ENCODE data around the gene ITGB7. TPM values are rescaled to one million over a fixed set of nuclear protein-coding genes. Genes with fewer than 3 reads are reported as not detected.

Gene ITGB7
- total and polyA plus RNA-seq, 2 donors (not counting 3 experiments of a cell fraction or from before 2014, with no cell fraction given), result 0.17 TPM; not detected in 1

DNA sequence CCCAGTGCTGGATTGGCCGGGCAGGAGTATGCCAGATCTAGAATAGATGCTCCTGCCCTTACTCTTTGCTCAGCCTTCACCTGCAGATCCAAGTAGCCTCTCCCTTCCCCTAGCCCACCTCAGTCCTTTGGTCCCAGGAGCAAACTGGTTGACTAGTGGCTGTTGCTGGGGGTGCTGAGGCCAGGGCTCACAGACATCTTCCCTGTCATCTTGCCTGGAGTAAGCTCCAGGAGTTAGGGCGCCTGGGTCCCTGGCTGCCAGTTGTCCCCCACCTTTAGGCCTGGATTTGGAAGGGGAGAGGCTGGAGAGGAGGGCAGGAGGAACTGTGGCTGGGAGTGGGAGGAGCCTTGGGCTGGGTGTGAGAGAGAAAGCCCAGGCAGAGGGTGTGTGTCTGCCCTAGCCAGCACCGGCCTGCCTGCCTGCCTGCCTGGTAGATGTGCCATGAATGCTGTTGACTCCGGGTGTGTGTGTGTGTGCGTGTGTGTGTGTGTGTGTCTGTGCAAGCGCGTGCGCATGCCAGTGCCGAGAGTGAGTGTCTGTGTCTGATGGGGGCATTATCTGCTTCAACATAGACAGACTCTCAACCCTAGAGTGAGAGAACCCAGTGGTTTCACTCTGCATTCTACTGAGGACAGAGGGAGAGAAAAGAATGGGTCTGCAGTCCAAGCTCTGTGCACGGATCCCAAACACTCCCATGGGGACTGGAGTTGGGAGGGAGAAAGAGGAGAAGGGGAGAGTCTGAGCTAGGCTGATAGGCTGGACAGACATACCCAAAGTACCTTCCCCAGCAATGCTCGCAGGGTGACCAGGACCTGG lies 25.8 kb upstream of the ITGB7 start:
- Histone ChIP-seq H3K27me3 (ENCODE audit: control insufficient read depth in 2 of 2, insufficient read depth in 2 of 2, low read length in 2 of 2) (peaks cover 19 to 22% of the 10 kb centered on the region in 2 experiments), H3K4me2 (ENCODE audit: insufficient read depth, low read length) (no peak overlapping the region), H3K4me3 (replicated peaks in 1 of 3; ENCODE audit: insufficient read depth in 1 of 3, low read depth in 1 of 3, low read length in 3 of 3) (no peak overlapping the region), H3K9me1 (replicated peaks; ENCODE audit: control insufficient read depth, extremely low read depth, insufficient read depth, low read length) (no peaks in the 10 kb centered on the region), H3K36me3 (ENCODE audit: control insufficient read depth in 2 of 2, extremely low read depth in 1 of 2, insufficient read depth in 2 of 2, low read length in 2 of 2) (no peaks in the 10 kb centered on the region), H4K20me1 (replicated peaks; ENCODE audit: control insufficient read depth, extremely low read depth, insufficient read depth, low read length) (no peaks in the 10 kb centered on the region), H2AFZ (ENCODE audit: low read depth, low read length) (peak overlapping the region; percentile 15), H3K9me3 (replicated peaks; ENCODE audit: control insufficient read depth, insufficient read depth, low read length) (no peaks in the 10 kb centered on the region), H3K79me2 (ENCODE audit: control insufficient read depth, insufficient read depth, low read length) (no peaks in the 10 kb centered on the region), H3K4me1 (ENCODE audit: control insufficient read depth, extremely low read depth, insufficient read depth, low read length) (no peaks in the 10 kb centered on the region), H3K9ac (replicated peaks; ENCODE audit: extremely low read depth, insufficient read depth, low read length) (no peak overlapping the region), H3K27ac (ENCODE audit: insufficient read depth, low read depth, low read length) (no peak overlapping the region)
- intact Hi-C loops (cut with micrococcal nuclease) (no loop called here), dilution Hi-C loops (cut with MboI; ENCODE audit: extremely low pct_ligation_motif_present, low sequenced_read_pairs) (no loop called here)
- CTCF ChIA-PET, result interaction anchor here (1.6 to 1.7 kb wide), 2 partner anchors 10 to 19 kb away, joined by 6 to 8 read pairs; no protein-coding TSS in a partner anchor
- POLR2A ChIA-PET, result no interaction called here
- BruUV-seq (replicated peaks), result no TSS peak
- TF ChIP-seq EZH2 (IDR thresholded peaks at IDR 0.05; ENCODE audit: borderline replicate concordance, low read depth, low read length, severe bottlenecking) (no peak), POLR2A (IDR thresholded peaks at IDR 0.05; ENCODE audit: low read depth, low read length) (no peak), POLR2AphosphoS5 (IDR thresholded peaks at IDR 0.05; ENCODE audit: insufficient read depth, low read depth, low read length) (no peak), JUN (IDR thresholded peaks at IDR 0.05; ENCODE audit: borderline replicate concordance, insufficient read depth, insufficient read length, low read depth) (no peak)
- DNase-seq (ENCODE audit: low read depth, low spot score), result no peak
- FAIRE-seq, result peak; percentile 24

GRCh38 chr12:53231921-53232645 lies 25.0 kb upstream of the ITGB7 start, which contains the start of gene RARG:
TSS of gene RARG (minus strand) at chr12:53232209. CDS start at chr12:53227545, 4,664 bp downstream.
- no peaks in the 10 kb centered on the region for H3K79me2 ChIP-seq (ENCODE audit: control insufficient read depth, insufficient read depth, low read length)
- no peaks in the 10 kb centered on the region for H3K4me1 ChIP-seq (ENCODE audit: control insufficient read depth, extremely low read depth, insufficient read depth, low read length)
- POLR2A ChIA-PET, result no interaction called here
- no TSS peak for BruUV-seq (replicated peaks)
- no peaks in the 10 kb centered on the region for H4K20me1 ChIP-seq (replicated peaks; ENCODE audit: control insufficient read depth, extremely low read depth, insufficient read depth, low read length)
- no peaks in the 10 kb centered on the region for H3K36me3 ChIP-seq (ENCODE audit: control insufficient read depth in 2 of 2, extremely low read depth in 1 of 2, insufficient read depth in 2 of 2, low read length in 2 of 2)
- H3K27ac ChIP-seq (ENCODE audit: insufficient read depth, low read depth, low read length), result no peak within 1 kb of the TSS
- no peak for FAIRE-seq
- dilution Hi-C loops (cut with MboI; ENCODE audit: extremely low pct_ligation_motif_present, low sequenced_read_pairs) (no loop called here), intact Hi-C loops (cut with micrococcal nuclease) (no loop called here)
- DNase-seq (ENCODE audit: low read depth, low spot score), result no peak
- H3K9ac ChIP-seq (replicated peaks; ENCODE audit: extremely low read depth, insufficient read depth, low read length), result peak within 1 kb of the TSS; percentile 23
- peaks cover 16 to 22% of the 10 kb centered on the region in 2 experiments for H3K27me3 ChIP-seq (ENCODE audit: control insufficient read depth in 2 of 2, insufficient read depth in 2 of 2, low read length in 2 of 2)
- H3K9me3 ChIP-seq (replicated peaks; ENCODE audit: control insufficient read depth, insufficient read depth, low read length), result no peaks in the 10 kb centered on the region
- no peaks in the 10 kb centered on the region for H3K9me1 ChIP-seq (replicated peaks; ENCODE audit: control insufficient read depth, extremely low read depth, insufficient read depth, low read length)
- CTCF ChIA-PET, result interaction anchor here (0.5 kb wide), 1 partner anchor 34 kb away, joined by 3 read pairs; no protein-coding TSS in a partner anchor
- TF ChIP-seq MAX (IDR thresholded peaks at IDR 0.05; ENCODE audit: insufficient read depth, insufficient read length) (no peak), POLR2A (IDR thresholded peaks at IDR 0.05; ENCODE audit: low read depth, low read length) (no peak), GATA2 (IDR thresholded peaks at IDR 0.05; ENCODE audit: insufficient read depth, insufficient read length, low read depth, low read length) (no peak), FOS (IDR thresholded peaks at IDR 0.05; ENCODE audit: borderline replicate concordance, insufficient read depth, low read length) (no peak), POLR2AphosphoS5 (IDR thresholded peaks at IDR 0.05; ENCODE audit: insufficient read depth, low read depth, low read length) (no peak), EZH2 (IDR thresholded peaks at IDR 0.05; ENCODE audit: borderline replicate concordance, low read depth, low read length, severe bottlenecking) (peak; percentile 10), MYC (IDR thresholded peaks at IDR 0.05; ENCODE audit: low read depth, low read length) (no peak)
- peak within 1 kb of the TSS; percentile 64 for H3K4me2 ChIP-seq (ENCODE audit: insufficient read depth, low read length)
- peak within 1 kb of the TSS; percentile 57 for H2AFZ ChIP-seq (ENCODE audit: low read depth, low read length)
- peak within 1 kb of the TSS in 2 of 3 experiments; percentile 17 to 53 for H3K4me3 ChIP-seq (replicated peaks in 1 of 3; ENCODE audit: insufficient read depth in 1 of 3, low read depth in 1 of 3, low read length in 3 of 3)

Data from endothelial cell of umbilical vein (primary cell).